ENCODE data around the gene UBE2L5. TPM values are rescaled to one million over a fixed set of nuclear protein-coding genes. Genes with fewer than 3 reads are reported as not detected.

Gene UBE2L5
- total and polyA plus RNA-seq, 2 donors (not counting 1 experiment from before 2014, with no cell fraction given): 0.20 TPM; not detected in 1

- H3K9ac ChIP-seq (ENCODE audit: insufficient read depth, low read length): no peak overlapping the region
- DNase-seq (ENCODE audit: low read depth in 2 of 2): peak in 1 of 2 donors; percentile 23
- H3K4me3 ChIP-seq (replicated peaks in 1 of 4; ENCODE audit: control extremely low read depth in 1 of 4, insufficient read depth in 1 of 4, low read depth in 3 of 4, low read length in 4 of 4): no peak overlapping the region
- H3K79me2 ChIP-seq (ENCODE audit: control insufficient read depth, insufficient read depth, low read length): peaks cover 23% of the 10 kb centered on the region
- H2AFZ ChIP-seq (ENCODE audit: low read length): no peak overlapping the region
- TF ChIP-seq EZH2 (IDR thresholded peaks at IDR 0.05; ENCODE audit: low read length, missing control alignments): no peak
- no peak for TF ChIP-seq CTCF (conservative IDR thresholded peaks at IDR 0.05 in 1 of 2, IDR thresholded peaks at IDR 0.05 in 1 of 2; ENCODE audit: low read depth in 1 of 2, low read length in 2 of 2)
- no peaks in the 10 kb centered on the region for H3K27me3 ChIP-seq (ENCODE audit: control insufficient read depth, insufficient read depth, low read length)
- peak overlapping the region; percentile 11 for H3K27ac ChIP-seq (ENCODE audit: insufficient read depth, low read length)
- H3K4me2 ChIP-seq (ENCODE audit: extremely low read depth, insufficient read depth, low read length): peak overlapping the region; percentile 87
- H3K36me3 ChIP-seq (ENCODE audit: control insufficient read depth, insufficient read depth, low read length): no peaks in the 10 kb centered on the region
- peaks cover 2% of the 10 kb centered on the region for H3K4me1 ChIP-seq (ENCODE audit: control insufficient read depth, extremely low read depth, insufficient read depth, low read length)
- no peaks in the 10 kb centered on the region for H3K9me3 ChIP-seq (ENCODE audit: control insufficient read depth, insufficient read depth, low read depth, low read length)
- no peaks in the 10 kb centered on the region for H4K20me1 ChIP-seq (ENCODE audit: control insufficient read depth, extremely low read depth, insufficient read depth, low read length)
These were observed 44.6 kb downstream of the UBE2L5 start for GRCh38 chr13:30466841-30467252.

- no peaks in the 10 kb centered on the region for H4K20me1 ChIP-seq (ENCODE audit: control insufficient read depth, extremely low read depth, insufficient read depth, low read length)
- H3K79me2 ChIP-seq (ENCODE audit: control insufficient read depth, insufficient read depth, low read length): no peaks in the 10 kb centered on the region
- no peak for DNase-seq (ENCODE audit: low read depth in 2 of 2)
- no peaks in the 10 kb centered on the region for H3K27me3 ChIP-seq (ENCODE audit: control insufficient read depth, insufficient read depth, low read length)
- H3K36me3 ChIP-seq (ENCODE audit: control insufficient read depth, insufficient read depth, low read length): no peaks in the 10 kb centered on the region
- H3K9me3 ChIP-seq (ENCODE audit: control insufficient read depth, insufficient read depth, low read depth, low read length): no peaks in the 10 kb centered on the region
- no peak overlapping the region for H3K9ac ChIP-seq (ENCODE audit: insufficient read depth, low read length)
- no peak for TF ChIP-seq CTCF (conservative IDR thresholded peaks at IDR 0.05 in 1 of 2, IDR thresholded peaks at IDR 0.05 in 1 of 2; ENCODE audit: low read depth in 1 of 2, low read length in 2 of 2)
- no peak for TF ChIP-seq EZH2 (IDR thresholded peaks at IDR 0.05; ENCODE audit: low read length, missing control alignments)
- no peak overlapping the region for H3K4me3 ChIP-seq (replicated peaks in 1 of 4; ENCODE audit: control extremely low read depth in 1 of 4, insufficient read depth in 1 of 4, low read depth in 3 of 4, low read length in 4 of 4)
- no peak overlapping the region for H3K4me2 ChIP-seq (ENCODE audit: extremely low read depth, insufficient read depth, low read length)
- H3K4me1 ChIP-seq (ENCODE audit: control insufficient read depth, extremely low read depth, insufficient read depth, low read length): no peaks in the 10 kb centered on the region
- no peak overlapping the region for H3K27ac ChIP-seq (ENCODE audit: insufficient read depth, low read length)
- H2AFZ ChIP-seq (ENCODE audit: low read length): no peak overlapping the region
These were observed 51.4 kb downstream of the UBE2L5 start for GRCh38 chr13:30473675-30474074.

GRCh38 chr13:30477346-30478195 is 55.3 kb downstream of the UBE2L5 start:
- H3K9me3 ChIP-seq (ENCODE audit: control insufficient read depth, insufficient read depth, low read depth, low read length): no peaks in the 10 kb centered on the region
- H3K79me2 ChIP-seq (ENCODE audit: control insufficient read depth, insufficient read depth, low read length): no peaks in the 10 kb centered on the region
- no peak overlapping the region for H3K4me3 ChIP-seq (replicated peaks in 1 of 4; ENCODE audit: control extremely low read depth in 1 of 4, insufficient read depth in 1 of 4, low read depth in 3 of 4, low read length in 4 of 4)
- no peak overlapping the region for H3K4me2 ChIP-seq (ENCODE audit: extremely low read depth, insufficient read depth, low read length)
- no peaks in the 10 kb centered on the region for H4K20me1 ChIP-seq (ENCODE audit: control insufficient read depth, extremely low read depth, insufficient read depth, low read length)
- H3K36me3 ChIP-seq (ENCODE audit: control insufficient read depth, insufficient read depth, low read length): no peaks in the 10 kb centered on the region
- no peaks in the 10 kb centered on the region for H3K27me3 ChIP-seq (ENCODE audit: control insufficient read depth, insufficient read depth, low read length)
- H3K4me1 ChIP-seq (ENCODE audit: control insufficient read depth, extremely low read depth, insufficient read depth, low read length): no peaks in the 10 kb centered on the region
- TF ChIP-seq CTCF (conservative IDR thresholded peaks at IDR 0.05 in 1 of 2, IDR thresholded peaks at IDR 0.05 in 1 of 2; ENCODE audit: low read depth in 1 of 2, low read length in 2 of 2): no peak
- no peak for TF ChIP-seq EZH2 (IDR thresholded peaks at IDR 0.05; ENCODE audit: low read length, missing control alignments)
- H2AFZ ChIP-seq (ENCODE audit: low read length): no peak overlapping the region
- DNase-seq (ENCODE audit: low read depth in 2 of 2): no peak
- no peak overlapping the region for H3K9ac ChIP-seq (ENCODE audit: insufficient read depth, low read length)
- no peak overlapping the region for H3K27ac ChIP-seq (ENCODE audit: insufficient read depth, low read length)

Other genes with a start within 250 kb of the UBE2L5 start
- gene KATNAL1, start 114.9 kb upstream of the UBE2L5 start, total RNA-seq: 19.3 and 32.7 TPM in 2 replicates
- 24.0 and 24.8 TPM in 2 replicates for gene KATNAL1, start 114.9 kb upstream of the UBE2L5 start, polyA plus RNA-seq
- 74.0 and 145 TPM in 2 replicates for gene HMGB1, start 43.4 kb downstream of the UBE2L5 start, total RNA-seq
- gene HMGB1, start 43.4 kb downstream of the UBE2L5 start, polyA plus RNA-seq: 267 and 457 TPM in 2 replicates
- gene USPL1, start 195.4 kb downstream of the UBE2L5 start, total RNA-seq: 12.4 and 14.1 TPM in 2 replicates
- 12.3 and 17.7 TPM in 2 replicates for gene USPL1, start 195.4 kb downstream of the UBE2L5 start, polyA plus RNA-seq